ENCODE data around the gene WDFY2.

GRCh38 chr13:51784097-51784496, 199.8 kb downstream of the WDFY2 start:
- no peak for TF ChIP-seq POLR2A (IDR thresholded peaks at IDR 0.05)
- no peak for TF ChIP-seq CTCF (IDR thresholded peaks at IDR 0.05)

Measured in tibial nerve (tissue), 3 donors.